Measurements from ENCODE around the gene UNC50.

Gene UNC50, protein sequence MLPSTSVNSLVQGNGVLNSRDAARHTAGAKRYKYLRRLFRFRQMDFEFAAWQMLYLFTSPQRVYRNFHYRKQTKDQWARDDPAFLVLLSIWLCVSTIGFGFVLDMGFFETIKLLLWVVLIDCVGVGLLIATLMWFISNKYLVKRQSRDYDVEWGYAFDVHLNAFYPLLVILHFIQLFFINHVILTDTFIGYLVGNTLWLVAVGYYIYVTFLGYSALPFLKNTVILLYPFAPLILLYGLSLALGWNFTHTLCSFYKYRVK

GRCh38 chr2:98608116-98608961 lies at the start of gene UNC50, which contains the start of gene COA5:
Gene UNC50 (plus strand): TSS chr2:98608589. CDS start chr2:98609760, 1,171 bp downstream.
Gene COA5 (minus strand): TSS chr2:98608512. CDS start chr2:98608405, 107 bp downstream.
- DNase-seq (ENCODE audit: low spot score): peak; percentile 89

DNA sequence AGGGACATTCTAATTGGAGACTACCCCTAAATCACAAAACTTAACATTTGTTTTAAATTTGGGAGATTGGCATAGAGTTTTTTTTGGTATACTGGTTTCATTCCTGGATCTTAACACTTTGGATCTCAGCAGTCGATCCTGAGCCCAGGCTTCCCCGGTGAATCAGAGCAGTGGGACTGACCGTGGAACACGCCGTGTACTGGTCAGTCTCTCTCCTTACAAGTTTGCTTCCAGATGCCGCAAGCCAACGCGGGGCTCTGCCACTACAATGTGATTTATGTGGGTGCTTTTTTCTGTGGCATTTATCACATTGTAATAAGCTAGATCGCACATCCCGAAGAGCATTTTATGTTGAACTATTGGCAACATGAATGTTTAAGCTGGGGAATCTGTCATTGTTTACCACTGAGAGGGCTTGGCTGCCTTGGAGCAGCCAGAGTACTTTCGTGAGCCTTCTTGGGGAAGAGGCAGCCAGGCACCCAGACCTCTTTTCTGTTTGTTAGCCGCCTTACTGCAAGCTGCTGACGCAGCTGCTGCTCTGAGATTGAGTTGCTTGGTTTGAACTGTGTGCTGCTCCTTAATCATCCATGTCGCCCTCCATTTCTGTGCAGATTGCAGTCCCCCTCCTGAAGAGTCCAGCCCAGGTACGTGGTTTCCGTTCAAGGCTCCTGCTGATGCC lies 49.4 kb upstream of the UNC50 start:
- no peak for DNase-seq (ENCODE audit: low spot score)

DNA sequence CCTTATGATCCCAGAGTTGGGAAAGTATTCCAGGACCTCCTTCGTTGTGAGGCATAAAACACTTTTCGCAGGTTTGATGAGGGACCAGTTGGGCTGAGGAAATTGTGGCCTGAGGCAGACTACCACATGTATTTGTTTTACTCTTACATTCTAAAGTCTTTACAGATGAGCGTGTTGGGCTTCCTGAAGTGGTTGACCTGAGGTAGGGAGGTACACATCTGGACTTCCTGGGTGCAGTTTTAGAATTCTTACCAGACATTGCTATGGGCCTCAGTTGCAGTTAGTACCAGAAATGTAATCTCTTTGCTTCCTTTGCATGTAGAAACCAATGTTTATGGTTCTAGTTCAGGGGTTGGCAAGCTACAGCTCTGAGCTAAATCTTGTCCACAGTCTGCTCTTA lies 48.8 kb upstream of the UNC50 start:
- DNase-seq (ENCODE audit: low spot score): no peak

GRCh38 chr2:98560256-98560771 lies 48.1 kb upstream of the UNC50 start:
- no peak for DNase-seq (ENCODE audit: low spot score)

DNA sequence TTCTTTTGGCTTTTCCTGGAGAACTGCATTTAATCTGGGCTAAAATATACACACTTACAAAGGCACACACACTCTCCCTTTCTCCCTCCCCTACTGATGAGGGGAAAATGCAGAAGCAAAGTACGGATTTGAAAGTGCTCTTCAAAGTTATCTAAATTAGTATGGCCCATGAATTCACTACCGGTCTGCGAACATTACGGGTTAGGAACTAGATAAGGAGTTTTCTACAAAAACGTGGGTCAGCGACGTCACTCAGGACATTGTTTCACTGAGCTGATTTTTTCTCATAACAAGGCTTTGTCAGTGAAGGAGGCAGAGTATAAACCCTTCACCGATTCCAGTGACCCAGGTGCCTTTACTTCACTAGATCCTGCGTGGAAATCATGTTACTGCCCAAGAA lies 47.4 kb upstream of the UNC50 start:
- no peak for DNase-seq (ENCODE audit: low spot score)

GRCh38 chr2:98561902-98562695 lies 46.3 kb upstream of the UNC50 start:
- DNase-seq (ENCODE audit: low spot score): no peak

DNA sequence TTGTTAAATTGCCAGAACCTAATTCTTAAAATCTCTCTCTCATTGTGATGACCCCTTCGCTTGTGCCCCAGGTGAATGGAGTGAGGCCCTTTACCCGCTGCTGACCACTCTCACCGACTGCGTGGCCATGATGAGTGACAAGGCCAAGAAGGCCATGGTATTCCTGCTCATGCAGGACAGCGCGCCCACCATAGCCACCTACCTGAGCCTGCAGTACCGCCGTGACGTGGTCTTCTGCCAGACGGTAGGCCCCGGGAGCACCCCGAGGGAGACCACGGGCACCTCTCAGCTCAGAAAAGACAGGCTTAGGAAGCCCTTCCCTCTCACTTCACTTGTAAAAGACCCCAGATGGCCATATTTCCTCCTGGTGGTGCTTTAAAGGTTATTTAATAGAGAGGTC lies 45.0 kb upstream of the UNC50 start:
- no peak for DNase-seq (ENCODE audit: low spot score)

GRCh38 chr2:98564541-98565132 lies 43.8 kb upstream of the UNC50 start:
- DNase-seq (ENCODE audit: low spot score): no peak

DNA sequence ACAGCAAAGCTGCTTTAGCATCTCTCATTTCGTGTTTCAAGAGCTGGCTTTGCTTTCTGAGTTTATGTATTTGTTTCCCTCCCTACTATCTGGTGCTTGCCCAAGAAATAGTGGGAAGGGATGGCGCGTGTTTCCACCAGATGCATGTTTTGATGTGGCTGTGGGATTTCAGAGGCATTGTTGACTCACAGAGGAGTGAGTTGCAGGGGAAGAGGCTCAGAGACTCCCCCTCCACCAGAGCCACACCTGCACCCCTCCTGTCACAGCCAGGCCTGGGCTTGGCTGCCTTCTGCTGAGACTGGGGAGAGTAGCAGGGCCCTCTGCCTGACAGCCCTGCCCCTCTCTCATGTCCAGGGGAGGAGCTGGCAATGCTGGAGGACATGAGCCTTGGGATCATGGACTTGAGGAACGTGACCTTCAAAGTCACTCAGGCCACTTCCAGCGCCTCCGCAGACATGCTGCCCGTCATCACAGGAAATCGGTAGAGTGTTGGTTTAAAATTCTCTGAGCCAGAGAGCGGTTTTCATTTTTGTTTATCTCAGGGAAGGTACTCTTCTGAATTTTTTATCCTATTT lies 43.0 kb upstream of the UNC50 start:
- DNase-seq (ENCODE audit: low spot score): no peak

GRCh38 chr2:98565941-98566340 lies 42.4 kb upstream of the UNC50 start:
- no peak for DNase-seq (ENCODE audit: low spot score)

DNA sequence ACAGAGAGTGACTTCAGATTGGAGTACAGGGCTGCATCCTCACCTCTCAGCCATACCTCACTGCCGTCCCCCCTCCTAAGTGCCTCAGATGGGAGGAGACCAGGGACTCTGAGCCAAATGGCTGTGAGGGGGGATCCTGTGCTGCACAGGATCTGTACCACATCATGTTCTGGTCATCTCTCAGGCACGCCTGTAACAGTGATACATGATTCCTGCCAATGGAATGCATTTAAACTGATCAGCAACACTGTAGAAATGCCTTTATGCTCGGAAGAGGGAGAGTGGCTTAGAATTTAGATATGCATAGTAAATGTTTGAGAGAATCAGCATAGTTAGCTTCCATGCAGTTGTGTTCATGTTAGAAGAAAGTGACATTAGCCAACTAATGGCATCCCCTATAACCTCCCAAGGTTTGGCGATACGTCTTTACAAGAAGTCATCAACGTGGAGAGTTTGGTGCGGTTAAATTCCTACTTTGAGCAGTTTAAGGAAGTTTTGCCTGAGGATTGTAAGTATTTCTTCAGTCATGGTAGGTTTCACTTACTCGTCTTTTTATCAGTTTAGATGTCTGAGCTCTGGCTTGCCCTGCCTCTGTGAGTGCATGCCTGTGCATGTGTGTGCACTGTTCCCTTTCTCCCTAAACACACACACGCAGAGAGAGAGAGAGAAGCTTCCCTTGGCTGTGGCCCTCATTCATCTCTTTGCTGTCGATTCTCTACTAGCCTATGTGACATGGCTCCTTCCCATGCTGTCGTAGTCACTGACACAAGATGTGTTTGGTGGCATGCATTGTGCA lies 40.0 kb upstream of the UNC50 start:
- DNase-seq (ENCODE audit: low spot score): no peak

DNA sequence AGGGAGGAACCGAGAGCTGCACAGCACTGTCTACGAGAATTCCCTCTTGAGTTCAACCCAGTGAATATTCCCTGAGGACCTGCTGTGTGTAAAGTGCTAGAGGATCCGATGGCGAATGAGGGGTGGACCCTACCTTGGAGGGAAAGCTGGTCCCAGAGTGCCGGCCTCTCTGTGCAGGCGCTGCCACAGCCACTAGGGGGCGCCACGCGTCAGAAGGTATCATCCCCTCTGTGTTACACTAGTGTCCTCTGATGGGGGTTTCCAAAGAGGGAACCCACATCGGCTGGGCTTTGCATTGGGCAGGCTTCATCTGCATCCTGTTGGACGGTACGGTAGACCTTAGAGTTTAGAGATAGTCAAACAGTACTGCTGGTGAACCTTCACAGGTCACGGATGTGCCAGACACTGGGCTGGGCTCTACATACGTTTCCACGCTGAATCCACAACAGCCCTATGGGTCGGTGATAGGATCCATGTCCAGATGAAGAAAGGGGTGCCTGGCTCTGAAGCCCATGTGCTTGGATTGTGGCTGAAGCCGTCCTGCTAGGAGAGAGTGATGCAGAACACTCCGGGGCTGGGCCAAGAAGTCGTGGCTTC lies 39.1 kb upstream of the UNC50 start:
- peak; percentile 64 for DNase-seq (ENCODE audit: low spot score)

- no peak for DNase-seq (ENCODE audit: low spot score)
Observed at GRCh38 chr2:98569915-98570314, 38.5 kb upstream of the UNC50 start.

DNA sequence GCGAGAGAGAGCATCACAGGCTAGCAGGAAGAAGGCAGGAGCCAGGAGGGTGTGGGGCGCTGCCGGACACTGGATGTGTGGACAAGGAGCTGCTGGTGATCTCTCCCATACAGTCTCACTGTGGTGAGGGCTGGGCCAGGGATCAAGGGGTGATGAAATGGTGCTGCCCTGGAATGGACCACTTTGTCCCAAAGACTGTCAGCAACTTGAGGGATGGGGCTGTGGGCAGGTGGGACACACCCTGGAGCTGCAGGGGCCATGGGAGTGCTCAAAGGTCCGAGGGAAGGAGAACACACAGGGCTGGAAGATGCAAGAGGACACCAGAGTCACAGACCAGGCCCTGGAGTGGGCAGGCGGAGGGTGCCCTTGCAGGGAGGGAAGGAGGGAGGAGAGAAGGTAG lies 38.0 kb upstream of the UNC50 start:
- no peak for DNase-seq (ENCODE audit: low spot score)

DNA sequence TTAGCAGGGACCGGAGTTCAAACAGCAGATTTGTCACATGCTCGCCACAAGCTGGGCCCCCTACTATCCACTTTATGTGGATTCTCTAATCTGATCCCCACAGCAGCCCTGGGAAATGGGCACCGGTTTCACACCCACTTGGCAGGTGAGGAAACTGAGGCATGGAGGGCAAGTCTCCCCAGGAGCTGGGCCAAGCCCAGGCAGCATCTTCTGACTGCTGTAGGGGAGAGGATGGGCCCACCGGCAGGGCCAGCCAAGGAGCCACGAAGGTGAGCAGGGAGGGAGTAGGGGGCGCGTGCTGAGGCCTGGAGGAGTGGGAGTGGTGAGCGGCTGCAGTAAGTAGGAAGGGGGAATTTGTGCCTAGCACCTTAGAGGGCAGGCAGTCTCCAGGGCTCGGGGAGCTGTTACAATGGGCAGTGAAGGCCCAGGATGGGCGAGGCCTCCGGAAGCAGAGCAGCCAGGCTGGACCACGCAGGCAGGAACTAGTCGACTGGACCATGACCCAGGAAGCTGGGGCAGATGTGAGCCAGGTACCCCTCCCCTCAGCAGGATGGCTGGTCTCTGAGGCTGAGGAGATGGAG lies 37.2 kb upstream of the UNC50 start:
- no peak for DNase-seq (ENCODE audit: low spot score)

DNA sequence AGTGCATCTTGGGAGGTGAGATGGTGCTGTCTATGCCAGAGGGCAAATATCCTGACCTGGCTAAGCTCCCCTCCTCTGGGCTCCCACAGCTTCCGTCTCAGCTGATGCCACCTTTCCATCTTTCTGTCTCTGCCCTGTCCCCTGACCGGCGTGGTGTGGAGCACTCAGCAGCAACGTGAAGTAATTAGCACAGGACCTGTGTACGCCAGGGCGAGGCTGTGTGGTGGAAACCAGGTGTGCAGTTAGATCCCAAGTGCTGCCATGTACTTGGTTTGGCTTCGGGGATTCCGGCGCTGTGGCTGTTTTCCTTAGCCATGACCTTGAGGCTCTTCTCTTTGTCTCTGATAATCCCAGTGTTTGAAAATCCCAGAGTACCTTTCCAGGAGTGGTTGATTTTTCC lies 36.6 kb upstream of the UNC50 start:
- DNase-seq (ENCODE audit: low spot score): no peak

- no peak for DNase-seq (ENCODE audit: low spot score)
Observed at GRCh38 chr2:98572211-98572610, 36.2 kb upstream of the UNC50 start.

- no peak for DNase-seq (ENCODE audit: low spot score)
Observed at GRCh38 chr2:98572676-98573075, 35.7 kb upstream of the UNC50 start.

DNA sequence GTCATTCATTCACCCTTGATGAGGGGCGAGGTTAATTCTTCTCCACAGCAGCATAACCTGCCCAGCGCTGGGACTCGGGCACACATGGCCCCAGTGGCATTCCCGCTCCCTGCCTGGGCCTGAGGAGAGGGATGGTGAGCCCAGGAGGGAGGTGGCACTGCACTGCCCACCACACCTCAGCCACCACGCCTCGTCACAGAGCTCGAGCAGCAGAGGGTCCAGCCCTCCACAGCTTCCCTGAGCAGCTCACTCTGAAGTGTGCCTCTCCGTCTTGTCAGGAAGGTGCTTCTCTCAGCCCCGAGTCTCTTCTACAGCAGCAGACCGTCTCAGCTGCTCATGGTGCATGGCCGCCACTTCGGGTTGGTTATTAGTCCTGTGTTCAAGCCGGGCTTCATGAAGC lies 35.0 kb upstream of the UNC50 start:
- no peak for DNase-seq (ENCODE audit: low spot score)
